Activated CD4-positive, alpha-beta T cell treated with anti-CD3 and anti-CD28 coated beads, Interleukin-2, amount 50 U/mL, for 48 hours (primary cell): ENCODE measurements around the gene ZNF439.
"Not testable (repeated sequence)": the region's sequence is repeated elsewhere in the genome, so short reads cannot be mapped to it uniquely, and the experiment has no call there.

Experiments used
- DNase-seq, 2 experiments: peaks; one replicate each; pipeline ENCODE4 v3.0.0-alpha.2; 2020

ZNF439 gene

GRCh38 chr19:11872624-11873023 lies 24.1 kb downstream of the ZNF439 start:
- DNase-seq = no peak

GRCh38 chr19:11873762-11874161 lies 25.2 kb downstream of the ZNF439 start:
- no peak for DNase-seq

GRCh38 chr19:11879687-11880266 lies 31.3 kb downstream of the ZNF439 start:
- DNase-seq = peak; percentile 58 to 67

GRCh38 chr19:11880598-11880997 lies 32.1 kb downstream of the ZNF439 start:
- no peak for DNase-seq

- peak; percentile 61 to 69 for DNase-seq
These were observed 32.8 kb downstream of the ZNF439 start for GRCh38 chr19:11881151-11881800.

- DNase-seq = no peak
These were observed 34.1 kb downstream of the ZNF439 start for GRCh38 chr19:11882606-11883005.

- no peak for DNase-seq
These were observed 38.7 kb downstream of the ZNF439 start for GRCh38 chr19:11887234-11887610.

- peak; percentile 66 to 76 for DNase-seq
These were observed 39.3 kb downstream of the ZNF439 start, which contains the start of gene ZNF69 for GRCh38 chr19:11887611-11888531. ZNF69 (plus strand) TSS chr19:11887782; CDS start chr19:11887924, 142 bp downstream.

GRCh38 chr19:11889901-11890300 lies 41.4 kb downstream of the ZNF439 start:
- DNase-seq = not testable (repeated sequence)

GRCh38 chr19:11890634-11891033 lies 42.1 kb downstream of the ZNF439 start:
- no peak for DNase-seq

GRCh38 chr19:11894851-11895250 lies 46.3 kb downstream of the ZNF439 start:
- no peak for DNase-seq

GRCh38 chr19:11902228-11902627 lies 53.7 kb downstream of the ZNF439 start:
- no peak for DNase-seq

- DNase-seq = no peak
These were observed 57.4 kb downstream of the ZNF439 start for GRCh38 chr19:11905928-11906327.

- not testable (repeated sequence) for DNase-seq
These were observed 63.4 kb downstream of the ZNF439 start for GRCh38 chr19:11911937-11912336.

- not testable (repeated sequence) for DNase-seq
These were observed 66.0 kb downstream of the ZNF439 start for GRCh38 chr19:11914417-11915051.
